HG02870 (cell line): ENCODE measurements around the gene RHO.
"Not testable (repeated sequence)": the region's sequence is repeated elsewhere in the genome, so short reads cannot be mapped to it uniquely, and the experiment has no call there.

Source experiments
- ATAC-seq: cut with Tn5 transposase; IDR thresholded peaks from one replicate; pipeline ENCODE4 v1.9.1; 2021; ENCODE audit warnings: mild to moderate bottlenecking, moderate library complexity; ENCODE audit not compliant: unreplicated experiment

Gene RHO

DNA sequence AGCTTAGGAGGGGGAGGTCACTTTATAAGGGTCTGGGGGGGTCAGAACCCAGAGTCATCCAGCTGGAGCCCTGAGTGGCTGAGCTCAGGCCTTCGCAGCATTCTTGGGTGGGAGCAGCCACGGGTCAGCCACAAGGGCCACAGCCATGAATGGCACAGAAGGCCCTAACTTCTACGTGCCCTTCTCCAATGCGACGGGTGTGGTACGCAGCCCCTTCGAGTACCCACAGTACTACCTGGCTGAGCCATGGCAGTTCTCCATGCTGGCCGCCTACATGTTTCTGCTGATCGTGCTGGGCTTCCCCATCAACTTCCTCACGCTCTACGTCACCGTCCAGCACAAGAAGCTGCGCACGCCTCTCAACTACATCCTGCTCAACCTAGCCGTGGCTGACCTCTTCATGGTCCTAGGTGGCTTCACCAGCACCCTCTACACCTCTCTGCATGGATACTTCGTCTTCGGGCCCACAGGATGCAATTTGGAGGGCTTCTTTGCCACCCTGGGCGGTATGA, at the start of gene RHO:
Gene RHO (plus strand): TSS at position 51 of the 512 bp plus-strand sequence. CDS start 95 bp downstream, at position 146.
- no peak for ATAC-seq

DNA sequence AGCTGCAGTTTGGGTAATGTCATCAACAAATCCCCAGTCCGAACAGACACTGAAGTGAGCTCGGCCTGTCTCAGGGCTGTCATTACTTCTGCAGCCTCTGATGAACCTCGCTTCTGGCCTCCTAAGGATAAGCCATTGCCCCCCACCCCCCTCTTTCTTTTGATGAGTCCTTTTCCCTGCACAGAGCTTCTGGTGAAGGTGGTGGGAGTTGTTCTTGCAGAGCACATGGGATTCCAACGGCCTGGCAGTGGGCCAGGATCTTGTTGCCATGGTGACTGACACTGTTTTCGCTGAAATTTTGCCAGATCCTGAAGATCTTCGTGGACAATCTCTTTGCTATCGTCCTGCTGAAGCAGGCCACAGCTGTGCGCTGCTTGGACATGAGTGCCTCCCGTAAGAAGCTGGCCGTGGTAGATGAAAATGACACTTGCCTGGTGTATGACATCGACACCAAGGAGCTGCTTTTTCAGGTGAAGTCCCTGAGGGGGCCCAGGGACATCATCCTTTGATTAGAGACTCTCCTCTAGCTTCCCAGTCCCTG, 47.1 kb upstream of the RHO start:
- not testable (repeated sequence) for ATAC-seq

DNA sequence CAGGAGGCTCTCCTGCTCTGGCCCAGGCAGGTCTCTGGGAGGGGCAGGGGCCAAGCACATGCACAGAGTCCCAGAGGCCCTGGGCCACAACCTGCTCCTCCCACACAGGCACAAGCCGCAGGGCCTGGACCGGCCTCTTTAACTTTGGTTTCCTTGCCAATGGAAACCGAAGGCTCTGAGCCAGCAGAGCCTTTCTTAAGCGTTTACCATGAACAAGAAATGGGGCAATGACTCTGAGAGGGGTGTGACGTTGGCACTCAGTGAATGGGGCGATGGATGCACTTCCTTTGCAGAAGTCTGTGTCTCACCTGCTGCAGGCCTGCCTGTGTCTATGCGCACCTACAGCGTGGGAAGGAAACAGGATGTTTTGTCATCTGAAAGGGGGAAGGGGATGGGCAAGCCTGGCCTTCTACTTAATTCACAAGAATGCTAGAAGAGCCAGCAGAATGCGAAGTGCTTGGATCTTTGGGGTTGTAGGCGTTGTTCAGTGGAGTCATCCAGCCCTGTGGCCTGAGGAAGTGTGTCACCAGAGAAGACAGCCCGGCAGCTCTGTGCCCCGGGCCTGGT, 46.6 kb upstream of the RHO start:
- no peak for ATAC-seq

DNA sequence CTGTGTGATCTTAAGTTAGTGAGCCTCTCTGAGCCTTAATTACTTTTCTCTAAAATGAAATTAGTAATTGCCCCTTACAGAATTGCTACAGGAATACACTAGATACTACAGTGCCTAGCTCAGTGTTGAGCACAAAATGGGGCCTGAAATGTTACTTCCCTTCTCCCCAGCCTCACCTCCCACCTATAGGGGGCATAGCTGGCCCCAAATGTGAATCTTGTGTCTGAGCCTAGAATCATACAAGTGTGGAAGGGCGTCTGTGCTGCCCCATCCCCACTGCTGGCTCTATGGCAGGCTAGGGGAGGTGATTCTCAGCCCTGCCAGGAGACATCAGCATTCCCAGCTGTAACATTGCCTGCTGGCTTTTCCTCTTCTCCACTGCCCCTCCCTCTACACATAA, 45.7 kb upstream of the RHO start:
- no peak for ATAC-seq

DNA sequence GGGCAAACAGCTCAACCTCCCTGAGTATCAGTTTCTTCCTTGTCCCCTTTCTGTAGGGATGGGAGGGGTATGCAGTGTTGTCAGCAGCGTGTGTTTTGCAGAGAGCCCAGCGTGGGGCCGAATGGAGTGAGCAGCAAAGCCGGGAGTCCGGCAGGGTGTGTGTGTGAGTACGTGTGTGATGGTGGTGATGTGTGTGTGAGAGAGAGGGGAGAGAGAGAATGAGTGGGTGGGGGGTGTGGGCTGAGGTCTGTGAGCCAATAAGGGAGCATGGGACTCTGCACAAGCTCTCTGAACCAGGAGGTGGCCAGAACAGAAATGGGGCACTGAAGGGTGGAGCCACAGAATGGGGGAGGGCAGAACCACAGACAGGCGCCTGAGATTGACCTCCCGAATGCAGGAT, 44.6 kb upstream of the RHO start:
- ATAC-seq: no peak

DNA sequence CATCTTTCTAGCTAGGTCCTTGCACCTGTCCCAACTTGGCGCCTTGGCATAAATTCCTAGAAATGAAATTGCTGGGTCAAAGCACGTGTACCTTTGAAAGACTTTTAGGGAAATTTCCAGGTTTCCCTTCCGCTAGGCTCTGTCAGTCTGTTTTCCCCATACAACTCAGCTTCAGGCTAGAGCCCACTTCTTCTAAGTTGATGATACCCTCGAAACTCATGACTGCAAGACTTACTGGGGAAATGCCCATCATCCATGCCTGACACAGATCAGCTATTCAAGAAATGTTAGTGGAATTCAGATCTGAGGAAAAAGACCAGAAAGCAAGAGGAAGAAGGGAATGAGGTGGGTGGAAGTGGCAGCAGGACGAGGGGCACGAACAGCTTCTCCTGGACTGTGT, 43.3 kb upstream of the RHO start:
- ATAC-seq: not testable (repeated sequence)

DNA sequence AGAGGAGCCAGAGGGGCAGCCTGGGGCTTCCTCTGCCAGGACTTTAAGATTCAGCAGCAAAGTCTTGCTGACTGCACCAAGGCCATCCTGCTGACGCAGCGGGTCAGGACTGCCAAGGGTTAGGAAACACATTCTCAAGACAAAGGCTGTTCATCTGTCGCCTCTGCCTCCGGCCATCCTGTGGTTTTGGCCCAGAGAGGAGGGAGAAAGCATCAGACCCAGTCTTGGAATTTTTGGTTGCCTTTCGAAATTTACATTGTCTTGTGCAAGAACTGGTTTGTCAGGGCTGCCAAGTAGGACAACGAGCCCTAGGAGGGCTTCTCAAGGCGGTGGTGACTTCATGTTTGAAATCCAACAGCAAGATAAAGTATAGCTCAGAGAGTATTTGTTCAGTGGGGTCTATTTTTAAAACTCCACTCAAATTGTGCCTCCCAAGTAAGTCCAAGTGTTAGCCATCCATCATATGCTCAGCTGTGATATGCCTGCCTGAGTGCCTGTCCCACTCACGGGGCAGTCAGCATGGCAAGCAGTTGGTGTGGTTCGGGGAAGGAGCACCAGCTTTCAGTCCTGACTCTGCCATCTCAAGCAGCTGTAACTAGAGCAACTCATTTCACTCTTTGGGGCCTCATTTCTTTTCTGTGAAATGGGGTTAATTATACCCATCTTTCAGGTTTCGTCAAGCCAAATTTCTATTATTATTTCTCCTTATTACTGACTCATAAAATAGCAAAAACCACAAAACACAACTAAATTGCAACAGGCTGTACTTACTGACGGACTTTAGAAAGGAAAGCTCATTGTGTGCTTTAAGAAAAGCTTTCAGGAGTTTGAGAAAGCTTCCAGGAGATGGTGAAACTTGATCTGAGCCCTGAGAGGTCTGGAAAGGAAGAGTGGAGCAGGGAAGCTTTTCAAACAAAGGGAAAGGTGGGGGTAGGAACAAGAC, 42.4 kb upstream of the RHO start:
- no peak for ATAC-seq

DNA sequence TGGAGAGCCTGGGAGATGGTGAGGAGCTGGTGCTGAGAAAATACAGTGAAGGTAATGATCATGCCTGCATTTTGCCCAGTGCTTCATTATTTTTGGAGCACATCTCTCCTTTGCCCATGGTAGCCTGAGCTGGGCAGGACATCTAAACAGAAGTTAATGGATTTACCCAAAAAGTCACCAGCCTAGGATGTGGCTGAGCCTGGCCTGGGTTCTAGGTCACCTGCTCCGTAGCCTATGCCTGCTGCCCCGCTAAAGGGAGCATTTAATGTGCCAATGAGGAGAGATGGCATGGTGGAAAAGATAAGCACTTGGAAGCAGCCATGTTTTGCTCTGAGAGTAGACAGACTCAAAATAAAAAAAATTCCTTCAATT, 41.8 kb upstream of the RHO start:
- no peak for ATAC-seq

DNA sequence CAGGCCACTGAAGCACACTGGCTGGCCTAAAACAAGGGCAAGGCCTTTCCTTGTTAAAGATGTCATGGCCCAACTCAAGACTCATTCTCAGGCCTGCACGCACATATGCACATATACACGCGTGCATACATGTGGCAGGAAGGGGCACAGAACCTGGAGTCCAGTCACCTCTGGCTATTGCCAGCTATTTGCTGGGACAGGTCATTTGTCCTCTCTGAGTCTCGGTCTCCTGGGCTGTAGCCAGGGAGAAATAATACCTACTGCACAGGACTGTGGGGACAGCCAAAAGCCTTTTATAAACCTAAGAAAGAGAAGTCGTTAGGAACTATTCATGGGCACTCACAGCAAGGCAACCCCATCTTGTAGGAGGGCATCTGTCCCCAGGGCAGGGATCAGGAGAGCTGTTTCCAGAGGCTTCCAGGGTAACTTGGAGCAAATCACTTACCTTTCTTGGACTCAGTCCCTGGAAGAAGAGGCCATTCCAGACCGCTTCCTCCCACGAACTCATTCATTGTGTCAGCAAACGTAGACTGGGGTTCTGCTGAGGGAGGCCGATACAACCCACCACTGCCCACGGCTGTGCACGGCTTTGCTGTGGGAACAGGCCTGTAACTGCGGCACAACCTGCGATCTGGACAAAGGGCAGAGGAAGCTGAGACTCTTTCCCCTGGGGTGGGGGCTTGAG, 41.1 kb upstream of the RHO start:
- ATAC-seq: no peak

DNA sequence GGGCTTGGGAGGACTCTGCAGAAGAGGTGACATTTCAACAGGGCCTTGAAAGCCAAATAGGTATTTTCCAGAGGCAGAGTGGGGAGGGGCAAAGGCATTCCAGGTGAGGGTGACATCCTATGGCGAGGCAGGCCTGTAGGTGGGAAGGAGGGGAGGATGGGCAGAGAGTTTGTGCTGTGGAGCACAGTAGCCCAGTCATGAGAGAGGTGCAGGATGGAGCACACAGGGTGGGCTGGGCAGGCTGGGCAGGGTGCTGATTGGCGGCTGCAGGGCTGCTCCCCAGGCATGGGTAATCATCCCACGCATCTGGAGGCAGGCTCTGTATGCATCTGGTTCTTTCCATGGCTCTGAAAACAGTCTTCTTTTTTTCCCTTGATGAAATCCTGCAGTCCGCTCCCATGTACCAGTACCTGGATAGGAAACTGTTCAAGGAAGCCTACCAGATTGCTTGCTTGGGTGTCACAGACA, 40.5 kb upstream of the RHO start:
- not testable (repeated sequence) for ATAC-seq

DNA sequence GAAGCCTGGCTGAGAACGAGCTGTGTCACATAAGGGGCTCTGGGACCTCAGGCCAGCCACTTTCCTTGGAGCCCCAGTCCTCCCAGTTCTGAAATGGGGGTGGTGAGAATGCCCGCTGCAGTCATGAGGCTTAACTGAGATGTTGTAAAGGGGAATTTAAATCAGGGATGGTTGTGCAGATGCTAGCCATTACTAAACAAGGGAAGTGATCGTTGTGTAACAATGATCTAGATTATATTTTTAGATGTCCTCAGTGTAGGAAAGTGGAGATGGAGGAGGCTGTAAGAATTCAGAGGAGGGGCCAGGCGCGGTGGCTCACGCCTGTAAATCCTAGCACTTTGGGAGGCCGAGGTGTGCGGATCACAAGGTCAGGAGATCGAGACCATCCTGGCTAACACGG, 39.2 kb upstream of the RHO start:
- not testable (repeated sequence) for ATAC-seq

DNA sequence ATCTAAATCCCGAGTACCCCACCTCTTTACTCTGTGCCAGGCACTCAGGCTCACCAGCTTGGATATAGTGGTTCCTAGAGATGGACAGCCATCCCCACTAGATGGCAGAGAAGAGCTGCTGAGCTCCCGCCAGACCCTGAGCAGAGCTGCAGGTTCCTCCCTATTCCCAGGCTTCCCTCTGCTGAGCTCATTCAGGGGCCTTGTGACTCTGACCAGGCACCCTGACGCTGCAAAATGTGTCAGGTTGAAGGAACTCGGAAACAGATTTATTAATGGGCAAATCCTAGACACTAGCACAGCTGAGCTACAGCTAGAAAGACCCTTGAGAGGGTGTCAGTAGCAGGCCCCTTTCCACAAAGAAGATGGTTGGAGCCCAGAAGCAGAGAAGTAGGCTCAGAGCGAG, 38.2 kb upstream of the RHO start:
- ATAC-seq: peak; percentile 69

DNA sequence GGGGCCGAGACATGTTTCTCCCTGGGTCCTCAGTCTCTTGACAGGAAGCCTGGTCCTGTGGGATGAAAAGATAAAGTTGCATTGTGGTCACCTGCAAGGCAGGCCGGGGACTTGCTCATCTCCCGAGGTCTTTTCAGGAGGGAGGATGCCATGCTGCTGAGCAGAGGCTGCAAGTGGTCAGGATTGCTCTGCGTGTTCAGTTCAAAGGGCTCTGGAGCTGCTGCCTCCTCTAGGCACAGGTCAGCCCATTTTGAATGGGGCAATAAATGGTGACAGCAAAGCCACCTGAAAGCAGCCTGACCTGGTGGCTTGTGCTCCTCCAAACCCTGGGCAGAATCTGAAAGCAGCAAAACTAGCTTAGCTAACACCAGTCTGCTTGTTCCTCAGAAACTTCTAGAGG, 37.4 kb upstream of the RHO start:
- ATAC-seq: not testable (repeated sequence)

DNA sequence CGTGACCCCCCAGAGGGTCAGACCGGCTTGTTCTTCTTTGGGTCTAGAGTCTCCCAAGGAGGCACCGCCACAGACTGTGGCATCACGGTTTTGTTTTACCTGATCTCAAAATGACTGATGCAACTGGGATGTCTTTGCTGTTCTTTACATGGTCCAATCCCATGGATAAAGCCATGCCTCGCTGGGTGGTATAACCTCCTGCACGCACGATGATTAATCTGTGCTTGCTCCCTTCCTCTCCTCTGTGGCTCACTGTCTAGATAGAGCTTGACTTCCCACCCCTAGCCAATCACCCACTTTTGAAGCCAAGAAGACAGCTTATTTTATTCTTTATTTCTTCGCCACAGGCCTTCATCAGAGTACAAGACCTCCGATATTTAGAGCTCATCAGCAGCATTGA, 36.6 kb upstream of the RHO start:
- no peak for ATAC-seq

DNA sequence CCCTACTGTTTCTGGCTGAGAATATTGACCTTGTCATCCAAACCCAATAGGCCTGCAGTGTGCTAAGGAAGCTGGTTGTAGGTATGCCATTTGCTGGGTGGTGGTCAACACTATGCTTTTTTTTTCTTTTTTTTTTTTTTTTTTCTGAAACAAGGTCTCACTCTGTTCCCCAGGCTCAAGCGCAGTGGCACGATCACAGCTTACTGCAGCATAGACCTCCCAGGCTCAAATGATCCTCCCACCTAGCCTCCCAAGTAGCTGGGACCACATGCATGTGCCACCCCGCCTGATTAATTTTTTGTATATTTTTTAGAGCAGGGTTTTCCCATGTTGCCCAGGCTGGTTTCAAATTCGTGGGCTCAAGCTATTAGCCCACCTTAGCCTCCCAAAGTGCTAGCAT, 35.7 kb upstream of the RHO start:
- ATAC-seq: no peak

DNA sequence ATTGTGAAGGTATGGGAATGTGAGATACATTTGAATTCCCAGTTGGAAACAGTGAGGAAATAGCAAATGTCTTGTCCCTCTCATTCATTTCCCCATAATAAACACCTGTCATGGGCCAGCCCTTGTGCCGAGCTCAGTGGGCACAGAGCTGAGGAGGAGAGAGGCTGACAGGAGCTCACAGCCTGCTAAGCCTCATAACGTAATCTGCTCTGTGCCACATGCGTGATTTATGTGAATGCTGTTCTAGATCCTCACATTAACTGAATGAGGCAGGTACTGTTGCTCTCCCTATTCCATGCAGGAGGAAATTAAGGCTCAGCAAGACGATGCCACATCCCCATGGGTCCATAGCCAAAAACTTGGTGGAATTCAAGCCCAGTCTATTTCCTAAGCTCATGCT, 35.2 kb upstream of the RHO start:
- ATAC-seq: no peak

DNA sequence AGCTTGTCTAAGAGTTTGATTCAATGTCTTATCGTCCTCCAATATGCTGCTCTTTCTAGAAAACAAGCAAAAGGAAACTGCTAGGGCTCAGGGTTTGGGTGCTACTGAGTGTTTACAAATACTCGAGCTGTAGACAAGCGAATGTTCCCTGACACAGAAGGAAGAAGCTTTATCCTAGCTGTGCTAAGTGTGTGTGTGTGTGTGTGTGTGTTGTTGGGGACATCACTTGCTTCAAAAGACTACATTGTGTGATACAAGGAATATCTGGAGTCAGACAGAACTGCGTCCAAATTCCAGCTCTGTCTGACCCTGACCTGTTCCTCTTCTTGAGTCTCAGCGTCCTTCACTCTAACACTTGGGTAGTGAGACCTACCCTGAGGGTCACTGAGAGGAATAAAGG, 33.9 kb upstream of the RHO start:
- ATAC-seq: not testable (repeated sequence)

DNA sequence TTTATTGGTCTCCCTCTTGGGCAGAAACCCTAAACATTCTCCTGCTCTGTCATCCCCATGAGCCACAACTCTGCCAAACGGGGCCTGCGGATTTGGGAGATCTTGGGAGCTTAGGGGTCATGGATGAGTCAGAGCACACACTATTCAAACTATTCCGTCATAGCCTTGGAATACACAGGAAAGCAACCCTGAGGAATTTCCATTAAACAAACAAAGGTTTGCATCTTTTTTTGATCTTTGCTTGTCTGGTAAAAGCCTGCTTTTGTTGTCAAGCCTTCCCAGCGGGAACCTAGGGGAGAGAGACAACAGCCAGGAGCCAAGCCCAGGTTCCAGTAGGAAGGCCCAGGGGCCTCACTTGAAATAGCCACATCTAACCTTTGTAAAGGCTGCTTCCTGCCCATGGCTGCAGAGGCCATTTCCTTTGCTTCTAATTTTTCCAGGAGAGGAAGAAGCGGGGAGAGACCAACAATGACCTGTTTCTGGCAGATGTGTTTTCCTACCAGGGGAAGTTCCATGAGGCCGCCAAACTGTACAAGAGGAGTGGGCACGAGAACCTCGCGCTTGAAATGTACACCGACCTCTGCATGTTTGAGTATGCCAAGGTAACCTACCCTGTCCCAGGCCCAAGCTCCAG, 33.3 kb upstream of the RHO start:
- ATAC-seq: not testable (repeated sequence)

DNA sequence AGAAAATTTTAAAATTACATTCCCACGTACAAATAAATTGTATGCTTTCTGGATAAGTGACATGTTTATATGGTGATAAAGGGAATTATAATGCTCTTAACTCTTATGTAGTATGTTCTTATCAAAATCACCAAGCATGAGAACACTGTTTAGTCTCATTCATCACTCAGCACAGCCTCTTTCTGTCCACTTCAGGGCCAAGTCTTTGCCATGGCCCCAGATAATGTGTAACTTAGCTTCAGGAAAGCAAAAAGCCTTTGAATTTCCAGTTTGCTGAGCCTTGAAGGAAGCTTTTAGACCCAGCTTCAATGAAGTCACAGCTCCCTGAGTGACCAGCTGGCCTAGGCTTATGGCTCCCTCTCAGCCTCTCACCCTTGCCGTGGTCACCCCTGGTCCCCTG, 30.6 kb upstream of the RHO start:
- not testable (repeated sequence) for ATAC-seq

DNA sequence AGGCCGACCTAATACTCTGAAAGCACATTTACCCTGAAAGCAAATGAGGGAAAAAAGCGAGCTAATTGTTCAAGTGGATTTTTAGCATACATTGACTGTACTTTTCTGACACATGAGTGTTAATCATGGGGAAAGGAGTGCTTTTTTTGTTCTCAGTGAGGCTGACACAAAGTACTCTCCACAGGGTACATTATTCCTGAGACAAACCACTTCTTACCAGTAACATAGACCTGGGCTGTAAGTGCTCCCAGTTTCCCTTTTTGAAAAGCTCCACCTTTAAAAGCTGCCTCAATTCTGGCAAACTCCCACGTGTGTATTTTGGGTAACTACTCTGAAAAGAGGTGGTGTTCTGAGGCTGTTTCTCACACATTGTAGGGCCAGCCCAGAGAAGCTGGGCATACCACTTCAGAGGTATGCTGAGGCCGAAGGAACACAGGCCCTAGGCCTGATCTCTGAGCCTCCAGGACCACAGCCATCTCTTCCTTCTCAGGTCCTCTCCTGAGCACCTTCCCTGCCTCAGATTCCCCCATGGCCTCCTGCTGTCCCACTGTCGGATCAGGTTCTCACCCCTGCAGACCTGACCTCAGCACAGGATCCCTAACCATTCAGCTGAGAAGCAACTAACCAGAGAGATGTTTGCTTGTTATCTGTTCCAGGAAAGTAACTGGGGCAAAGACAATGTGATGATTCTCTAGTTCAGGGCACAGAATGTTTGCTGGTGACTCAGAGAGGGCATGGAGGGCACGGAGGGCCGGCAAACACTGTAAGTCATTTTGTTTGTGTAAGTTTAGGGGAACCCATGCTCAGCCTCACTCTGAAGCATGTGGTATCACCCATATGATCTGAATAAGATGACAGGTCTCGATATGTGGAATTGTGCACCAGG, 29.6 kb upstream of the RHO start:
- not testable (repeated sequence) for ATAC-seq
